ENCODE results near the gene LYRM4.

The LYRM4 gene

GRCh38 chr6:5174756-5175549, 85.8 kb downstream of the LYRM4 start:
- peak; percentile 26 for DNase-seq (ENCODE audit: low read depth, low spot score)

GRCh38 chr6:5174244-5174643, 86.5 kb downstream of the LYRM4 start:
- no peak for DNase-seq (ENCODE audit: low read depth, low spot score)

- DNase-seq (ENCODE audit: low read depth, low spot score): no peak
Observed at GRCh38 chr6:5173810-5174209, 86.9 kb downstream of the LYRM4 start.

GRCh38 chr6:5172897-5173474, 87.8 kb downstream of the LYRM4 start:
- no peak for DNase-seq (ENCODE audit: low read depth, low spot score)

GRCh38 chr6:5172041-5172653, 88.6 kb downstream of the LYRM4 start:
- DNase-seq (ENCODE audit: low read depth, low spot score): no peak

- no peak for DNase-seq (ENCODE audit: low read depth, low spot score)
Observed at GRCh38 chr6:5167501-5167900, 93.2 kb downstream of the LYRM4 start.

GRCh38 chr6:5164092-5164491, 96.7 kb downstream of the LYRM4 start:
- no peak for DNase-seq (ENCODE audit: low read depth, low spot score)

- peak; percentile 26 for DNase-seq (ENCODE audit: low read depth, low spot score)
Observed at GRCh38 chr6:5163247-5163646, 97.5 kb downstream of the LYRM4 start.

GRCh38 chr6:5162355-5162754, 98.4 kb downstream of the LYRM4 start:
- DNase-seq (ENCODE audit: low read depth, low spot score): no peak

GRCh38 chr6:5160206-5160605, 100.5 kb downstream of the LYRM4 start:
- no peak for DNase-seq (ENCODE audit: low read depth, low spot score)

GRCh38 chr6:5159162-5159561, 101.6 kb downstream of the LYRM4 start:
- no peak for DNase-seq (ENCODE audit: low read depth, low spot score)

- DNase-seq (ENCODE audit: low read depth, low spot score): no peak
Observed at GRCh38 chr6:5158180-5158579, 102.6 kb downstream of the LYRM4 start.

GRCh38 chr6:5157621-5158138, 103.1 kb downstream of the LYRM4 start:
- no peak for DNase-seq (ENCODE audit: low read depth, low spot score)

- DNase-seq (ENCODE audit: low read depth, low spot score): no peak
Observed at GRCh38 chr6:5156627-5157026, 104.1 kb downstream of the LYRM4 start.

- no peak for DNase-seq (ENCODE audit: low read depth, low spot score)
Observed at GRCh38 chr6:5155906-5156305, 104.8 kb downstream of the LYRM4 start.

GRCh38 chr6:5153186-5153585, 107.6 kb downstream of the LYRM4 start:
- DNase-seq (ENCODE audit: low read depth, low spot score): no peak

- no peak for DNase-seq (ENCODE audit: low read depth, low spot score)
Observed at GRCh38 chr6:5152460-5152859, 108.3 kb downstream of the LYRM4 start.

GRCh38 chr6:5151955-5152401, 108.8 kb downstream of the LYRM4 start:
- peak; percentile 49 for DNase-seq (ENCODE audit: low read depth, low spot score)

GRCh38 chr6:5151360-5151954, 109.3 kb downstream of the LYRM4 start:
- no peak for DNase-seq (ENCODE audit: low read depth, low spot score)

GRCh38 chr6:5150551-5151075, 110.1 kb downstream of the LYRM4 start:
- no peak for DNase-seq (ENCODE audit: low read depth, low spot score)

- DNase-seq (ENCODE audit: low read depth, low spot score): no peak
Observed at GRCh38 chr6:5149891-5150290, 110.9 kb downstream of the LYRM4 start.

GRCh38 chr6:5149159-5149704, 111.5 kb downstream of the LYRM4 start:
- no peak for DNase-seq (ENCODE audit: low read depth, low spot score)
